ENCODE results near the gene RXRA. TPM values are rescaled to one million over a fixed set of nuclear protein-coding genes. Genes with fewer than 3 reads are reported as not detected.

Gene RXRA
- total and polyA plus RNA-seq, 2 of the 13 experiments (the other 11 are each of a cell fraction or from before 2014, with no cell fraction given): 18.9 to 29.2 TPM

DNA sequence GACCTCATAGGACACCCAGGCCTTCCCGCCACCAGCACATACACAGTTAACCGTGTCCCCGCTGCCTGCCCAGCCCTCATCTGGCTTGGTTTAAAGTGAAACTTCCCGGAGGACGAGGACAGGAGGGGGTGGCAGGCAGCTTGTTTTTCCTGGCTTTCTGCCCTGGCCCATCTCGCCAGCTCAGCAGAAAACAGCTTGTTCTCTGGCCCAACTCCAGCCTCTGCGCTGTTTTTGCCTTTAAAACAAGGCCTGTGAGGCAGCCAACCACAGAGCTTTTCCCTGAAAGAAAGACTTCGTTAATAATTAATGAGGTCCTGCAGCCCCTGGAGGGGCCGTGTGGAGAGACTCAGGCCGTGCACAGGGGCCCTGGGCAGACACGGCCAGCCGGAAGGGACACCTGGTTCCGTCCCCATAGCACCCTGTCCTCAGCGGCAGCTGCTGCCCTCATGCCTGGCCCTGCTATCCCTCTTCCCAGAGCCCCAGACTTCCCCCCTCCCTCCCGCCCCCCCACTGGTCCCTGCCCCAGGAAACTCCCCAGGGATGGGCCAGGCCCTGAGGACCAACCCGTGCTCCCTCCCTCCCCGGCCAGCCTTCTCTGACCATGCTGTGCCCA, 108.7 kb downstream of the RXRA start (continued):
- TF ChIP-seq KDM5A (IDR thresholded peaks at IDR 0.05; ENCODE audit: borderline replicate concordance, low read length) (no peak), ZNF124 (CRISPR knock-in tag; IDR thresholded peaks at IDR 0.05) (no peak), ZFY (CRISPR knock-in tag; IDR thresholded peaks at IDR 0.05) (0 out of 2 replicates have a peak, but pooled peaks have one; percentile 40), ZNF331 (CRISPR knock-in tag; IDR thresholded peaks at IDR 0.05) (peak; percentile 82; the same call in 1 of the 2 replicates), ZNF205 (CRISPR knock-in tag; IDR thresholded peaks at IDR 0.05) (no peak), ZNF224 (CRISPR knock-in tag; IDR thresholded peaks at IDR 0.05) (no peak), ZNF317 (CRISPR knock-in tag; IDR thresholded peaks at IDR 0.05) (no peak), ZNF432 (CRISPR knock-in tag; IDR thresholded peaks at IDR 0.05; ENCODE audit: borderline replicate concordance) (no peak), CENPX (CRISPR knock-in tag; IDR thresholded peaks at IDR 0.05) (no peak), HDAC1 (CRISPR knock-in tag; IDR thresholded peaks at IDR 0.05) (0 out of 2 replicates have a peak, but pooled peaks have one; percentile 49), PRMT3 (CRISPR knock-in tag; IDR thresholded peaks at IDR 0.05; ENCODE audit: borderline replicate concordance, low read depth) (no peak), IRF2 (CRISPR knock-in tag; IDR thresholded peaks at IDR 0.05) (0 out of 2 replicates have a peak, but pooled peaks have one; percentile 48), SNAPC2 (CRISPR knock-in tag; IDR thresholded peaks at IDR 0.05) (0 out of 2 replicates have a peak, but pooled peaks have one; percentile 18), ZNF33B (CRISPR knock-in tag; IDR thresholded peaks at IDR 0.05) (no peak), NAIF1 (CRISPR knock-in tag; IDR thresholded peaks at IDR 0.05; ENCODE audit: borderline replicate concordance) (no peak), ZNF839 (CRISPR knock-in tag; IDR thresholded peaks at IDR 0.05; ENCODE audit: borderline replicate concordance) (no peak), FOXO1 (CRISPR knock-in tag; IDR thresholded peaks at IDR 0.05) (peak; percentile 58; the same call in 1 of the 2 replicates)
- TF ChIP-seq, protein P1, sequence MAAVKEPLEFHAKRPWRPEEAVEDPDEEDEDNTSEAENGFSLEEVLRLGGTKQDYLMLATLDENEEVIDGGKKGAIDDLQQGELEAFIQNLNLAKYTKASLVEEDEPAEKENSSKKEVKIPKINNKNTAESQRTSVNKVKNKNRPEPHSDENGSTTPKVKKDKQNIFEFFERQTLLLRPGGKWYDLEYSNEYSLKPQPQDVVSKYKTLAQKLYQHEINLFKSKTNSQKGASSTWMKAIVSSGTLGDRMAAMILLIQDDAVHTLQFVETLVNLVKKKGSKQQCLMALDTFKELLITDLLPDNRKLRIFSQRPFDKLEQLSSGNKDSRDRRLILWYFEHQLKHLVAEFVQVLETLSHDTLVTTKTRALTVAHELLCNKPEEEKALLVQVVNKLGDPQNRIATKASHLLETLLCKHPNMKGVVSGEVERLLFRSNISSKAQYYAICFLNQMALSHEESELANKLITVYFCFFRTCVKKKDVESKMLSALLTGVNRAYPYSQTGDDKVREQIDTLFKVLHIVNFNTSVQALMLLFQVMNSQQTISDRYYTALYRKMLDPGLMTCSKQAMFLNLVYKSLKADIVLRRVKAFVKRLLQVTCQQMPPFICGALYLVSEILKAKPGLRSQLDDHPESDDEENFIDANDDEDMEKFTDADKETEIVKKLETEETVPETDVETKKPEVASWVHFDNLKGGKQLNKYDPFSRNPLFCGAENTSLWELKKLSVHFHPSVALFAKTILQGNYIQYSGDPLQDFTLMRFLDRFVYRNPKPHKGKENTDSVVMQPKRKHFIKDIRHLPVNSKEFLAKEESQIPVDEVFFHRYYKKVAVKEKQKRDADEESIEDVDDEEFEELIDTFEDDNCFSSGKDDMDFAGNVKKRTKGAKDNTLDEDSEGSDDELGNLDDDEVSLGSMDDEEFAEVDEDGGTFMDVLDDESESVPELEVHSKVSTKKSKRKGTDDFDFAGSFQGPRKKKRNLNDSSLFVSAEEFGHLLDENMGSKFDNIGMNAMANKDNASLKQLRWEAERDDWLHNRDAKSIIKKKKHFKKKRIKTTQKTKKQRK (IDR thresholded peaks at IDR 0.05; ENCODE audit: low read length): no peak
- TF ChIP-seq, protein P2, sequence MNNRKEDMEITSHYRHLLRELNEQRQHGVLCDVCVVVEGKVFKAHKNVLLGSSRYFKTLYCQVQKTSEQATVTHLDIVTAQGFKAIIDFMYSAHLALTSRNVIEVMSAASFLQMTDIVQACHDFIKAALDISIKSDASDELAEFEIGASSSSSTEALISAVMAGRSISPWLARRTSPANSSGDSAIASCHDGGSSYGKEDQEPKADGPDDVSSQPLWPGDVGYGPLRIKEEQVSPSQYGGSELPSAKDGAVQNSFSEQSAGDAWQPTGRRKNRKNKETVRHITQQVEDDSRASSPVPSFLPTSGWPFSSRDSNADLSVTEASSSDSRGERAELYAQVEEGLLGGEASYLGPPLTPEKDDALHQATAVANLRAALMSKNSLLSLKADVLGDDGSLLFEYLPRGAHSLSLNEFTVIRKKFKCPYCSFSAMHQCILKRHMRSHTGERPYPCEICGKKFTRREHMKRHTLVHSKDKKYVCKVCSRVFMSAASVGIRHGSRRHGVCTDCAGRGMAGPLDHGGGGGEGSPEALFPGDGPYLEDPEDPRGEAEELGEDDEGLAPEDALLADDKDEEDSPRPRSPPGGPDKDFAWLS (CRISPR knock-in tag; IDR thresholded peaks at IDR 0.05; ENCODE audit: borderline replicate concordance): no peak
- TF ChIP-seq, protein P3, sequence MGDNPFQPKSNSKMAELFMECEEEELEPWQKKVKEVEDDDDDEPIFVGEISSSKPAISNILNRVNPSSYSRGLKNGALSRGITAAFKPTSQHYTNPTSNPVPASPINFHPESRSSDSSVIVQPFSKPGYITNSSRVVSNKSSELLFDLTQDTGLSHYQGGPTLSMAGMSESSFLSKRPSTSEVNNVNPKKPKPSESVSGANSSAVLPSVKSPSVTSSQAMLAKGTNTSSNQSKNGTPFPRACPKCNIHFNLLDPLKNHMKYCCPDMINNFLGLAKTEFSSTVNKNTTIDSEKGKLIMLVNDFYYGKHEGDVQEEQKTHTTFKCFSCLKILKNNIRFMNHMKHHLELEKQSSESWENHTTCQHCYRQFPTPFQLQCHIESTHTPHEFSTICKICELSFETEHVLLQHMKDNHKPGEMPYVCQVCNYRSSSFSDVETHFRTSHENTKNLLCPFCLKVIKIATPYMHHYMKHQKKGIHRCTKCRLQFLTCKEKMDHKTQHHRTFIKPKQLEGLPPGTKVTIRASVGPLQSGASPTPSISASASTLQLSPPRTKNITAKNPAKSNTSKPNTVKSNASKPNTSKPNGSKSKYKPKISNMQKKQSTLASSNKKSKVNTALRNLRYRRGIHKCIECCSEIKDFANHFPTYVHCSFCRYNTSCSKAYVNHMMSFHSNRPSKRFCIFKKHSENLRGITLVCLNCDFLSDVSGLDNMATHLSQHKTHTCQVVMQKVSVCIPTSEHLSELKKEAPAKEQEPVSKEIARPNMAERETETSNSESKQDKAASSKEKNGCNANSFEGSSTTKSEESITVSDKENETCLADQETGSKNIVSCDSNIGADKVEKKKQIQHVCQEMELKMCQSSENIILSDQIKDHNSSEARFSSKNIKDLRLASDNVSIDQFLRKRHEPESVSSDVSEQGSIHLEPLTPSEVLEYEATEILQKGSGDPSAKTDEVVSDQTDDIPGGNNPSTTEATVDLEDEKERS (CRISPR knock-in tag; IDR thresholded peaks at IDR 0.05): no peak
- TF ChIP-seq, protein P4, sequence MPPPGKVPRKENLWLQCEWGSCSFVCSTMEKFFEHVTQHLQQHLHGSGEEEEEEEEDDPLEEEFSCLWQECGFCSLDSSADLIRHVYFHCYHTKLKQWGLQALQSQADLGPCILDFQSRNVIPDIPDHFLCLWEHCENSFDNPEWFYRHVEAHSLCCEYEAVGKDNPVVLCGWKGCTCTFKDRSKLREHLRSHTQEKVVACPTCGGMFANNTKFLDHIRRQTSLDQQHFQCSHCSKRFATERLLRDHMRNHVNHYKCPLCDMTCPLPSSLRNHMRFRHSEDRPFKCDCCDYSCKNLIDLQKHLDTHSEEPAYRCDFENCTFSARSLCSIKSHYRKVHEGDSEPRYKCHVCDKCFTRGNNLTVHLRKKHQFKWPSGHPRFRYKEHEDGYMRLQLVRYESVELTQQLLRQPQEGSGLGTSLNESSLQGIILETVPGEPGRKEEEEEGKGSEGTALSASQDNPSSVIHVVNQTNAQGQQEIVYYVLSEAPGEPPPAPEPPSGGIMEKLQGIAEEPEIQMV (CRISPR knock-in tag; IDR thresholded peaks at IDR 0.05; ENCODE audit: low read depth): no peak
